ENCODE results near the gene NR2F6.

Gene NR2F6

GRCh38 chr19:17244618-17245534 lies 843 bp downstream of the NR2F6 start:
- H3K27me3 ChIP-seq: peaks cover 48% of the 10 kb centered on the region
- H3K4me1 ChIP-seq (ENCODE audit: control insufficient read depth in 1 of 2, insufficient read depth in 1 of 2, low read depth in 1 of 2, low read length in 1 of 2): peaks cover 13% of the 10 kb centered on the region in 2 experiments
- peak overlapping the region; percentile 53 to 63 for H3K4me3 ChIP-seq (ENCODE audit: low read depth in 1 of 2, low read length in 1 of 2)
- no peaks in the 10 kb centered on the region for H3K36me3 ChIP-seq
- H3K27ac ChIP-seq: no peak overlapping the region
- TF ChIP-seq CTCF (IDR thresholded peaks at IDR 0.05): no peak
- no peaks in the 10 kb centered on the region for H3K9me3 ChIP-seq

- Histone ChIP-seq H3K36me3 (no peaks in the 10 kb centered on the region), H3K27me3 (peaks cover 48% of the 10 kb centered on the region), H3K4me3 (ENCODE audit: low read depth in 1 of 2, low read length in 1 of 2) (no peak overlapping the region), H3K4me1 (ENCODE audit: control insufficient read depth in 1 of 2, insufficient read depth in 1 of 2, low read depth in 1 of 2, low read length in 1 of 2) (peaks cover 13% of the 10 kb centered on the region in 2 experiments), H3K9me3 (no peaks in the 10 kb centered on the region), H3K27ac (no peak overlapping the region)
- TF ChIP-seq CTCF (IDR thresholded peaks at IDR 0.05): no peak
Observed at GRCh38 chr19:17243830-17244617, 1.7 kb downstream of the NR2F6 start.

GRCh38 chr19:17243211-17243829 lies 2.4 kb downstream of the NR2F6 start:
- Histone ChIP-seq H3K27ac (no peak overlapping the region), H3K27me3 (peaks cover 45% of the 10 kb centered on the region), H3K36me3 (no peaks in the 10 kb centered on the region), H3K9me3 (no peaks in the 10 kb centered on the region), H3K4me1 (ENCODE audit: control insufficient read depth in 1 of 2, insufficient read depth in 1 of 2, low read depth in 1 of 2, low read length in 1 of 2) (peaks cover 13% of the 10 kb centered on the region in 2 experiments), H3K4me3 (ENCODE audit: low read depth in 1 of 2, low read length in 1 of 2) (no peak overlapping the region)
- no peak for TF ChIP-seq CTCF (IDR thresholded peaks at IDR 0.05)

- H3K27ac ChIP-seq: no peak overlapping the region
- TF ChIP-seq CTCF (IDR thresholded peaks at IDR 0.05): no peak
- H3K4me1 ChIP-seq (ENCODE audit: control insufficient read depth in 1 of 2, insufficient read depth in 1 of 2, low read depth in 1 of 2, low read length in 1 of 2): peaks cover 13% of the 10 kb centered on the region in 2 experiments
- no peak overlapping the region for H3K4me3 ChIP-seq (ENCODE audit: low read depth in 1 of 2, low read length in 1 of 2)
- H3K9me3 ChIP-seq: no peaks in the 10 kb centered on the region
- peaks cover 41% of the 10 kb centered on the region for H3K27me3 ChIP-seq
- no peaks in the 10 kb centered on the region for H3K36me3 ChIP-seq
Observed at GRCh38 chr19:17242431-17243208, 3.1 kb downstream of the NR2F6 start.
